Cardiac septum (tissue), 1 donor: ENCODE results near the gene EIF4G3. TPM values are rescaled to one million over a fixed set of nuclear protein-coding genes. Genes with fewer than 3 reads are reported as not detected.
"Not testable (repeated sequence)": the region's sequence is repeated elsewhere in the genome, so short reads cannot be mapped to it uniquely, and the experiment has no call there.

Source experiments
- DNase-seq: peaks from one replicate; pipeline ENCODE4 v3.0.0-alpha.2; 2020; ENCODE audit warnings: low spot score
- intact Hi-C: fragments of 100-400 bp; cut with DNase I; formaldehyde crosslinking; loops from one replicate; pipeline ENCODE4 v1.14.0; 2022
- total RNA-seq: library from RNA; stranded (reverse); fragmentation: NEBNext Ultra II Directional; extraction: Animal tissue kit (Norgen Biotek cat#: 25700); gene quantifications from one replicate; pipeline ENCODE4 v1.2.1, GENCODE V29; 2021
- donor health status: DM: no; HTN: no; CAD: no.

Gene EIF4G3
- total RNA-seq, 1 donor from 2014 or later: 45.6 TPM

DNA sequence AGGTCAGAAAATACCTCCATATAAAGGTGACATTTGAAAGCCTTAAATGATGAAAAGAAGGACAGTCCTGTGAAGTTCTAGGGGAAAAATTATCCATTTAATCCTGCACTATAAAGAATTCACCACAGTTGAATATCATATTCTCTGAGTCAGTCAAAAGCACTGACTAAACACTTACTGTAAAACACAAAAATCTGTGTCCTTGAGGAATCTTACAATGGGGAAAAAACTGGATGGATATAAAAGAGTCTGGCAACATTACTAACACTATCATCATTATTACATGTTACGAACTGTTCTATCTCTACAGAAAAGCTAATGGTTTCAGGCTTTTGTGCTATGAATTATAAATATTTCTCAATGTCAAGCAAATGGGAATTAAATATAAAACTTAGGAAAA lies 347.2 kb downstream of the EIF4G3 start:
- no peak for DNase-seq

GRCh38 chr1:20823845-20824244 lies 352.9 kb downstream of the EIF4G3 start:
- intact Hi-C loops: no loop called here
- DNase-seq: no peak

More for the DNA sequence above, 347.2 kb downstream of the EIF4G3 start:
- intact Hi-C loops: no loop called here

DNA sequence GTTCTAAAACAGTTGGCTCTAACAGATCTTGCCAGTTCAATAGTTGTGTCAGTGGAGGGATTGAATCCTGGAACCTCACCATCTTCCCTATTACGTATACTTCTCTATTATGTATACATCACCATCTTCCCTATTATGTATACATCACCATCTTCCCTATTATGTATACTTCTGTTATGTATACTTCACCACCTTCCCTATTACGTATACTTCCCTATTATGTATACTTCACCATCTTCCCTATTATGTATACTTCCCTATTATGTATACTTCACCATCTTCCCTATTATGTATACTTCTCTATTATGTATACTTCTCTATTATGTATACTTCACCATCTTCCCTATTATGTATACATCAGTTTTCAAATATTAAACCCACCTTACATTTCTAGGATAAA lies 355.2 kb downstream of the EIF4G3 start:
- intact Hi-C loops: no loop called here
- DNase-seq: no peak

- DNase-seq: no peak
- intact Hi-C loops: no loop called here
Observed at GRCh38 chr1:20819818-20820217, 356.9 kb downstream of the EIF4G3 start.

- DNase-seq: no peak
- intact Hi-C loops: no loop called here
Observed at GRCh38 chr1:20814534-20814871, 362.2 kb downstream of the EIF4G3 start.

- no peak for DNase-seq
- intact Hi-C loops: no loop called here
Observed at GRCh38 chr1:20811916-20812315, 364.8 kb downstream of the EIF4G3 start.

- DNase-seq: no peak
- intact Hi-C loops: no loop called here
Observed at GRCh38 chr1:20793236-20793635, 383.5 kb downstream of the EIF4G3 start.

DNA sequence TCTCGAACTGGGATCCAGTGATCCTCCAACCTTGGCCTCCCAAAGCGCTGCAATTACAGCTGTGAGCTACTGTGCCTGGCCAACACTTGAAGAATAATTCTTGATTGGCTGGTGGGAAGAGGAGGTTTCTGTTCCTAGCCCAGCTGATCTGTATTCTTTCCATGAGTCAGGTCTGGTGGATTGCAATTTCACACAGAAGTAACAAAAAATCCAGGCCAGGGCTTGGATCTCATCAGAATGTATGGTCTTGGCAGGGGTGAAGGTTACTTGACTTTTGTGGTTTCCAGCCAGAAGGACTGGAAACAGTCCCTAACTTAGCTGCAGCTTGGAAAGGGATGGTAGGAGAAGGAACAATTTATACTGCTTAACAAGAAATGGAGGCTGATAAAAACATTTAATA lies 384.5 kb downstream of the EIF4G3 start:
- intact Hi-C loops: no loop called here
- DNase-seq: no peak

DNA sequence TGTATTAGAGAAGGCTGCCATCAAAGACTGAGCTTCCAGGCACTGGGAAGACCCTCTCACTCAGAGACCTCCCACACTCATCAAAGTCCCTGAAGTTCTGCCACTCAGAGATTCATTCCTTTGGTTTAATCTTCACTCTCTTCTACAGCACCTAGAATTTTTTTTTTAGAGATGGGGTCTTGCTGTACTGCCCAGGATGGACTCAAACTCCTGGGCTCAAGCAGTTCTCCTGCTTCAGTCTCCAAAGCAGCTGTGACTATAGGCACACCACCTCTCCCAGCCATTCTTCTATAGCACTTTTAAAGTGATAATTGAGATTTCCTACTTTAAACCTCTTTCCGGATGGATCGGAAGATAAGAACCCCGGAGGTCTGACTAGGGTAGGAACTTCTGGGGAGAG lies 385.9 kb downstream of the EIF4G3 start:
- intact Hi-C loops: no loop called here
- no peak for DNase-seq

GRCh38 chr1:20789598-20789997 lies 387.1 kb downstream of the EIF4G3 start:
- not testable (repeated sequence) for DNase-seq
- intact Hi-C loops: loop anchor here (10.0 kb wide), 1 partner anchor 535 kb away; no protein-coding TSS in a partner anchor

DNA sequence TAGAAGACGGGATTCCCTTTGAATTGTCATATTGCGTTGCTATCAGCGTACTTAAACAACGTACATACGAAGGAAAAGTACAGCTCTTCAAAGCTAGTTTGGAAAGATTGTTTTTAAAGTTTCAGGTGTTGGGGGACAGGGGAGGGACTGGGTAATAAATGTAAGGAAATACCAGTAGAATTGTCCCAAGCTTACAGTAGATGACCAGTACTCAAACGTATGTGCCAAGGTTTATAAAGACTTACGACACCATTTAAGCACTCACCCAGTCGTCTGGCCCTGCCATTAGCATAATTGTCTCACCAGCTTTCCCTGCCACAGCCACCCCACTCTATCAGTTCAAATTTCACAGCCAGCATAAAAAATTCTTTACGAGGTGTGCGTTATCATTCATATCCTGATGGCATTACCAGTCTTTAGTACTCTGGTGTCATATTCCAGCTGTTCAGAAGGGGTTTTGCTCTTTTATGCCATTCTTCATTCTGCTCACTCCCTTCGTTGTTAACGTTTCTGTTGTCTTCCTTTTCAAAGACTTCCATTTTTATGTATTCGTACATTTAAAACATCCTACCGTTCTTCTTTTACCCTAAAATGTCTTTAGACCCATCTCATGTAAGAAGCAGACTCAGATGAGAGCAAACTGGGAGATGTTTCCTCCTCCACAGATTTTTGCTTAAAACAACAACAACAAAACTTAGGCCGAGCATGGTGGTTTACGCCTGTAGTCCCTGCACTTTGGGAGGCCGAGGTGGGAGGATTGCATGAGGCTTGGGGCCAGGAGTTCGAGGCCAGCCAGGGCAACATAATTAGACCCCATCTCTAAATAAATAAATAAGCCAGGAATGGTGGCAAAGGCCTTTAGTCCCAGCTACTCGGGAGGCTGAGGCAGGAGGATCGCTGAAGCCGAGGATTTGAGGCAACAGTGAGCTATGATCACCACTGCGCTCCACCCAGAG lies 388.6 kb downstream of the EIF4G3 start:
- intact Hi-C loops: loop anchor here (2.0 to 10.0 kb wide), 2 partner anchors 387 to 537 kb away; no protein-coding TSS in a partner anchor
- no peak for DNase-seq

- intact Hi-C loops: loop anchor here (2.0 to 10.0 kb wide), 2 partner anchors 388 to 538 kb away; no protein-coding TSS in a partner anchor
- DNase-seq: peak; percentile 91
Observed at GRCh38 chr1:20787029-20787839, 389.5 kb downstream of the EIF4G3 start, which contains the start of gene HP1BP3. TSS of gene HP1BP3 (minus strand) at chr1:20787307. CDS start at chr1:20780440, 6,867 bp downstream.

GRCh38 chr1:20786253-20787028 lies 390.3 kb downstream of the EIF4G3 start:
- intact Hi-C loops: loop anchor here (2.0 to 10.0 kb wide), 2 partner anchors 388 to 538 kb away; no protein-coding TSS in a partner anchor
- peak; percentile 98 for DNase-seq

DNA sequence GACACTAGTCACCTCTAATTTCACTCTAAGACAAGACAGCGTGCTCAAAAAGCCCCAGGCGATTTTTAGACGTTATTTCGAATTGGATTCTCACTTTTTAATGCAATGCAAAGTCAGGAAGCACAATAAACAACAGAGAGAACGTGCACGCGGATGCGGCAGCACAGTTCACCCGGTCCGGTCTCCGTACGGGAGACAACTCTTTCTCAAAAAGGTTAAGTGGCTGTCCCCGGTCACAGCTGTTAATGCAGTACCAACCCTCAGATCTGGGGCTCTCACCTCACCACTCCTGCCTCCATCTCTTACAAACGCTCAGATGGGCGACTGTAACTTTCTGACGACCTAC lies 390.8 kb downstream of the EIF4G3 start:
- DNase-seq: no peak
- intact Hi-C loops: loop anchor here (2.0 to 10.0 kb wide), 2 partner anchors 389 to 539 kb away; no protein-coding TSS in a partner anchor

GRCh38 chr1:20775700-20776099 lies 401.0 kb downstream of the EIF4G3 start:
- DNase-seq: no peak
- intact Hi-C loops: no loop called here

- intact Hi-C loops: no loop called here
- no peak for DNase-seq
Observed at GRCh38 chr1:20771780-20772179, 404.9 kb downstream of the EIF4G3 start.

- intact Hi-C loops: no loop called here
- DNase-seq: no peak
Observed at GRCh38 chr1:20770314-20771087, 406.2 kb downstream of the EIF4G3 start.

- no peak for DNase-seq
- intact Hi-C loops: no loop called here
Observed at GRCh38 chr1:20767271-20767670, 409.4 kb downstream of the EIF4G3 start.

DNA sequence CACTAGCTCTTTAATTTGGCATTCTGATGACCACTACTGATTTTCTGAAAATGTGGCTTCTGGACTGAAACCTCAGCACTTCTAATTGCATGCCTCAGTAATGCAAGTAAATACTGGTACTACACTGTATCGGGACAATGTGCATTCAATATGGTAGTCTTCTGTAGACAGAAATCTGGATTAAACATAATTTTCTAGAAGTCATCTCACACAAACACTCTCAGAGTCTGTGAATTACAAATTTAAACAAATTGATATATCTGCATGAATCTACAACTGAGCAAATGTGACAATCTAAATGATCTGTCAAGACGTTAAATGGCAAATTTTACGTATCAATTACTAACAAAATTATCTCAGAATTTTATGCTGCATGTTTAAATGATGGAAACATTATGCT lies 413.3 kb downstream of the EIF4G3 start:
- DNase-seq: no peak

More for the DNA sequence above, 413.3 kb downstream of the EIF4G3 start:
- intact Hi-C loops: no loop called here
